Vagina (tissue), 2 donors: ENCODE data around the gene NLRP14.

Source experiments
- CTCF ChIP-seq, 3 experiments: fragments of 450-650 bp in 2 of 3; fragments of 200-600 bp in 1 of 3; sonication (generic) in 1 of 3; IDR thresholded peaks; one replicate each; pipeline ENCODE4 v1.5.1; 2017 to 2019; ENCODE audit warnings: antibody characterized with exemption in 3 of 3, mild to moderate bottlenecking in 2 of 3, moderate library complexity in 2 of 3
- POLR2A ChIP-seq, 2 donors: fragments of 450-650 bp; IDR thresholded peaks; one replicate each; pipeline ENCODE4 v1.6.1; 2017; ENCODE audit warnings: antibody characterized with exemption in 2 of 2, mild to moderate bottlenecking in 2 of 2, moderate library complexity in 2 of 2

DNA sequence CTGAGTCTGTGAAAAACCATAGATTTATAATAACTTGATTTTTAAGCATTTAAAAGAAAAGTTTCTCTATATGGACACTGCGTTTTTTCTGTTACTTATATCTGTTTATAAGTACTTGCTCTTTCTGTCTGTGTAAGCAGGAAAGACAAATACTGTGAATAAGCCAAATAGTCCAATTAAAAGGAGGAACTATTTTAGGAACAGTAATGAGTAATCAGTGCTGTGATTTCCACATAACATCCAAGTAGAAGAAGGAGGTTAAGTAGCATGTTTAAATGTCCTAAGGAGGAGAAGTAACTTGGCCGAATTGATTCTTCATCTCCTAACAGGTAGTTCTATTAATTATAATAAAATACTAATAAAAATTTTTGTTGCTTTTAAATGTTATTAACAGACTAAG lies 40.9 kb upstream of the NLRP14 start:
- TF ChIP-seq POLR2A (IDR thresholded peaks at IDR 0.05) = no peak
- no peak for TF ChIP-seq CTCF (IDR thresholded peaks at IDR 0.05)
